Cardiac fibroblast (primary cell): ENCODE measurements around the gene DIO1.

Source experiments
- DNase-seq, 2 donors: peaks; one replicate each; pipeline versions ENCODE4 v3.0.0 to v3.0.0-alpha.2; 2010; ENCODE audit warnings: low read depth in 2 of 2
- H3K4me3 ChIP-seq, 2 donors: replicated peaks in 1 of 2; 1 replicate in 1 of 2; 2 replicates in 1 of 2; pipeline ENCODE4 v1.5.1; 2011; ENCODE audit warnings: low read depth in 2 of 2, low read length in 2 of 2, mild to moderate bottlenecking in 2 of 2, moderate library complexity in 1 of 2
- CTCF ChIP-seq: IDR thresholded peaks from one replicate; pipeline ENCODE4 v1.5.1; 2011; ENCODE audit warnings: low read depth, mild to moderate bottlenecking, low read length, inconsistent platforms

The DIO1 gene

GRCh38 chr1:53927376-53927881 lies 33.4 kb downstream of the DIO1 start:
- no peak for TF ChIP-seq CTCF
- H3K4me3 ChIP-seq, result no peak overlapping the region
- DNase-seq, result no peak

DNA sequence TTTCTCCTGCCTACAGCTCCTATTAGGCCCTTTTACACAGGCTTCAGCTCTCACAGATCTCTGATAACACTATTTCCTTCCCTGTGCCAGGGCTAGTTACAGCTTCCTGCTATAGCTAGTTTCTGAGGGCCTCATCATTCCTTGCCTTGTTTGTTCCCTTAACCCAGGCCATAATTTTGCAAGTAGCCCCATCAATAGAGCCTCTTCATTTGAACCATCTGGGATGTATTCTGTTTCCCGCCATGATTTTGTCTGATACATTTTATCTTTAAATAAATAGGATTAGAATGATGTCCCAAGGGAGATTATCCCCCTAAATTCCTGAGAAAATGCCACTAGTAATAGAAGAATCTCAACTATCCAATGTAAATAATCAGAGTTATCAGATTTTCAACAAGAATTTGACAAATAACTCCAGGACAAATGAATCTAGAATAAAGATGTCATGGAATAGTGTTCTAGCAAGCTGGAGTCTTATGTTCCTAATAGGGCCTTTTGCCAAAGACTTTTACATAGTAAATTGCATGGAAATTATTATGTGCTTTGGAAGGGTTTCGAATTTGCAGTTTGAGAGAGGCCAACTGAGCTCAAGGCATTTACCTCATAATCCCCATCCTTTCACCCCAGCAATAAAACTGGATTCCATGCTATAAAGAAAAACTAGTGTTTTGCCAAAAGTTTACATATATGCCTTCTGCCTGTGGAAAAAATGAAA lies 35.4 kb downstream of the DIO1 start:
- no peak overlapping the region for H3K4me3 ChIP-seq
- TF ChIP-seq CTCF, result no peak
- no peak for DNase-seq

GRCh38 chr1:53930932-53931331 lies 36.9 kb downstream of the DIO1 start:
- no peak overlapping the region for H3K4me3 ChIP-seq
- no peak for TF ChIP-seq CTCF
- no peak for DNase-seq

GRCh38 chr1:53931523-53931922 lies 37.5 kb downstream of the DIO1 start:
- DNase-seq, result no peak
- H3K4me3 ChIP-seq, result no peak overlapping the region
- TF ChIP-seq CTCF, result no peak

GRCh38 chr1:53934170-53934765 lies 40.3 kb downstream of the DIO1 start:
- no peak overlapping the region for H3K4me3 ChIP-seq
- DNase-seq, result no peak
- TF ChIP-seq CTCF, result no peak

- H3K4me3 ChIP-seq, result no peak overlapping the region
- TF ChIP-seq CTCF, result no peak
- DNase-seq, result no peak
Observed at GRCh38 chr1:53936430-53936829, 42.4 kb downstream of the DIO1 start.
